ELR (cell line): ENCODE measurements around the gene BSDC1.
"Not testable (repeated sequence)": the region's sequence is repeated elsewhere in the genome, so short reads cannot be mapped to it uniquely, and the experiment has no call there.

Experiments used
- DNase-seq: peaks from one replicate; pipeline ENCODE4 v3.0.0-alpha.2; 2015; ENCODE audit warnings: low read depth

The BSDC1 gene

DNA sequence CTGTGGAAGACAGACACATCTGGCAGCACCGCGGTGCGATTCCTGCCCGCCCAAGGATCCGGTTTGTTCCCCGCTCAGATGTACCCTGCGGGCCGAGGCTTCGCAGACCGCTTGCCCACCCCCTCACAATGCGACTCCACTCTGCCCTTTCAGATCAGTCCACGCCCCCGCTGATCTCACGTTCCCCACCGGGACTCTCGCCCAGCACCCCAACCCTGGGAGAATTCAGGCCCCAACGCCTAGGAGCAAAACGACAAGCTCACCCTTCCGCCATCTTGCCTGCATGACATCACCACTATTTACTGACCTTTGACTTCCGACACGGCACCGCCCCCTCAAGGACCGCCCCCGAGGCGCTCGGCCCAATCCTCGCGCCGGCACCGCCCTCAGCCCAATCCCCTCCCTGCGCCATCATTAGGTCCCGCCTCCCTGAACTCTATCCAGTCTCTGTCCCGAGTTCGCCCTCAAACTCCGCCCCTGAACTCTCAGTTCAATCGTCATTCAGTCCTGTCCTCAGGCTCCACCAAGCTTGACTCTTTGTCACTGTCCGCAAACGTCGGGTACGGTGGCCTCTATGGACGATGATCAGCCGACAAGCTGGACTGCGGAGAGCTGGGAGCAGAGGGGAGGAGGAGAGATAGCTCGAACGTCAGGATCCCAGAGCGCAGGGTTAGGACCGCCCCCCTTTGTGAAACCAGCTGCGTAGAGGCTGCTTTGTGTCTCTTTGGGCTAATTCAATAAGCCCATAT is at the start of gene BSDC1:
BSDC1 (minus strand) TSS at position 301 of the 749 bp plus-strand sequence; CDS start at position 274, 27 bp downstream.
- peak; percentile 99 for DNase-seq

DNA sequence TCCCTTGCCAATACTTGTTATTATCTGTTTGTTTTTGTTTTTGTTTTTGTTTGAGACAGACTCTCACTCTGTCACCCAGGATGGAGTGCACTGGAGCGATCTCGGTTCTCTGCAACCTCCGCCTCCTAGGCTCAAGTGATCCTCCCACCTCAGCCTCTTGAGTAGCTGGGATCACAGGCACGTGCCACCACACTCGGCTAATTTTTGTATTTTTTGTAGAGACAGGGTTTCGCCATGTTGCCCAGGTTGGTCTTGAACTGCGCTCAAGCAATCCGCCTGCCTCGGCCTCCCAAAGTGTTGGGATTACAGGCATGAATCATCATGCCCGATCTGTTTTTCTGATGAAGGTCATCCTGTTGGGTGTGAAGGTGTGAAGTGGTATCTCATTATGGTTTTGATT is 47.2 kb upstream of the BSDC1 start:
- not testable (repeated sequence) for DNase-seq

GRCh38 chr1:32438777-32439176 is 44.5 kb upstream of the BSDC1 start:
- not testable (repeated sequence) for DNase-seq

DNA sequence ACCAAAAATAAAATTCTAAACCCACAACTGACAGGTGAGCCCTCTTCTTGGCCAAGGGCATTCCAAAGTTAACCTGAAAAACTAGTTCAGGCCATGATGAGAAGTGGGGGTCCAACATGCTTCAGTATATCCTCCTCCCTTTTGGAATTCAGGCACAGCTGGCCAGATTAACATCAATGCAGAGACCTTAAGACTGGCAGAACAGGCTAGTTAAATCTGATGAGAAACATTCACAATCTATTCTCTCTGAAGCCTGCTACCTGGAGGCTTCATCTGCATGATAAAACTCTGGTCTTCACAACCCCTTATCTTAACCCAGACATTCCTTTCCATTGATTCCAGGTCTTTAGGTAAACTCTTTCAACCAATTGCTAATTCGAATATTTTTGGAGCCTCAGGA is 43.9 kb upstream of the BSDC1 start:
- no peak for DNase-seq

GRCh38 chr1:32431736-32432400 is 37.6 kb upstream of the BSDC1 start:
- no peak for DNase-seq

GRCh38 chr1:32427264-32427963 is 33.2 kb upstream of the BSDC1 start:
- DNase-seq = no peak

- DNase-seq = peak; percentile 13
These were observed 32.4 kb upstream of the BSDC1 start for GRCh38 chr1:32426489-32427255.

- DNase-seq = no peak
These were observed 27.5 kb upstream of the BSDC1 start for GRCh38 chr1:32421775-32422174.

- DNase-seq = no peak
These were observed 20.1 kb upstream of the BSDC1 start for GRCh38 chr1:32414186-32414886.

DNA sequence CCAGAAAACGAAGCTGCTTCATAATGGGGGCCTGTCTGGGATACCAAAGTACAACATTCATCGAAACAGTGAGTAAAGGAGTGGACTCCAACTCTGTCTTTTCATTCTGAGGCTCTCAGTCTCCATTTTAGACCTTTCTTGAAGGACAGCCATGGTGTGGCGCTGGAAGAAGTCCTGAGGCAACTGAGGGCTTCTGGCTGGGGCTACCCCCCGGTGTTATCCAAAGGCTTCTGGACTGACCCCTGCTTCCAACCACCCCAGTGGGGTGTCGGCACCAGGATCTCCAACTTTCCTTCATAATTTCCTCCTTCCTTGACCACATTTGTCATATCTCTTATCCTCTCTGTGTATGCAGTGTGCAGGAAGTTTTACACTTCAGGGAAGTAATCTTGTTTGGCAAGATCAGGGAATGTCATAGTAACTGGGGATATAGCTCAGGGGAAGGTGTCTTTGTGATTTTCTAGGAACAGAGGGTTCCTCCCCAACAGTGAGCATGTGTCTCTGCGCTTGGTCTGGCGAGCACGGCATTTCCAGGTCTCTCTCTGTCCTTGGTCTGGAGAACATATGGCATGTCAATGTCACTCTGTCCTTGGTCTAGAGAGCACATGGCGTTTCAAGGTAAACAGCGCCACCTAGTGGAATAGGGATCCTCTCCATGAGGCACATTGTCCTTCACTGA is 19.4 kb upstream of the BSDC1 start:
- DNase-seq = peak; percentile 85

GRCh38 chr1:32411261-32411660 is 17.0 kb upstream of the BSDC1 start:
- no peak for DNase-seq

DNA sequence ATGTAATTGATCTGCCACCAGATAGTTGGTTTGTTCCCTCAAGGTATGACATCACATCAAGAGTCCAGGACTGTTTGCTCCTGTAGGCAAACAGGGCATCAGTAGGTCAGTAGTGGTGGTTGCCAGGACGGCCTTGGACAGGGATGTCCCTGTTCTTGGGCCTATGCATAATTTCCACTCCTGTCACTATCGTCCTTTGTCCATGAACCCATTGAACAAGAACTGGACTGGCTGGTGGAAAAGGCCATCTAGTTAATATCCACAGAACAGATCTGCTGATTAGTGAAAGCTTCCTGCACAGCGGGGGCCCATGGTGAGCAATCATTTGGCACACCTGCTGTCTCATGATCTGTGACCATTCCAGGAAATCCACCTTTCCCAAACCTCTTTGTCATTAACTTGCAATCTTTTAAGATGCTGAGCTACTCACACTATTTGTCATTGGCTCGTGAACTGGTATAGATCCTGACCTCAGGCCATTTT is 12.4 kb upstream of the BSDC1 start:
- DNase-seq = no peak

GRCh38 chr1:32405672-32406467 is 11.6 kb upstream of the BSDC1 start:
- no peak for DNase-seq

DNA sequence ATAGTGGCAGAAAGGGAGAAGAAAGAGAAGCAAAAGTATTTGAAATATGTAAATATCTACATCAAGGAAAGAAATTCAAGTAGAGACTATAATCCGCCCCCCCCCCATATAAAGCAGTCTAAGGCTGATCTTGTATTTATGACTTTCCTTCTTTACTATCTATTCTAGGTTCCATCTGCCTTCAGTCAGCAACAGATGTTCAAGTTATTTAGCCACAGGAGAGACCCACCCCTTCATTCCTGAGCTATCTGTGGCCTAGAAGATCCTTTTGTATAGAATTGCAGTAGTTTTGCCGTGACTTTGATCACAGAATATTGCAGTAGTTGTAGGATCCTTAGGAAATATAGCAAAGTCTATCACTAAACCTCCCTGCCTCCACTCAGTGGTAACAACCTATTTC is 10.7 kb upstream of the BSDC1 start:
- DNase-seq = no peak

DNA sequence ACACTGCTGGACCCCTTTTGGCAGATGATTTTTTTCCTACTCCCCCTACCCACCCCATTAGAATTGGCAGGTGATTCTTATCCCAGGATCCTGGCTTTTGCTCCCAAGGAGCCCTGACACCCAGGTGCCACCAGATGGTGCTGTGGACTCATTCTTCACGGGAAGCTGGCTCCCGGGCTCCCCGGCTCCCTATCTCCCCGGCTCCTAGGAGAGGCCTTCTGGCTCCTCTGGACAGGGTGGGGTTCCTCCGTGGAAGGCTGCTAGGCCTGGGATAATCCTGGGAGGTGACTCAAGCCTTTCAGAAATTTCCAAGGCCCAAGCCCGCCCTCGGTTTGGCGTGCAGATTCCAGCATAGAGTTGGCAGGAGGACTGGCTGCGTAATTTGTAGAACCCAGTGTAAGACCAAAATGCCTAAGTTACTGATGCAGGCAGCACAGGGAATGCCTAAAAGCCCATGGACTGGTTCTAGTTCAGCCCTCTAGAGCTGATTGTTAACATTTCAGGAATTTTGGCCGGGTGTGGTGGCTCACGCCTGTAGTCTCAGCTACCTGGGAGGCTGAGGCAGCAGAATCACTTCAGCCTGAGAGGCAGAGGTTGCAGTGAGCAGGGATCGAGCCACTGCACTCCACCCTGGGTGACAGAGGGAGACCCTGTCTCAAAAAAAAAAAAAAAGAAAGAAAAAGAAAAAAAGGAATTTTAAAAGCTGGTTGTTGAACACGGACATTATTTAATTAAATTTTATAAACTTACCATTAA is 6.8 kb upstream of the BSDC1 start:
- peak; percentile 92 for DNase-seq

- no peak for DNase-seq
These were observed 5.6 kb upstream of the BSDC1 start for GRCh38 chr1:32399843-32400242.

DNA sequence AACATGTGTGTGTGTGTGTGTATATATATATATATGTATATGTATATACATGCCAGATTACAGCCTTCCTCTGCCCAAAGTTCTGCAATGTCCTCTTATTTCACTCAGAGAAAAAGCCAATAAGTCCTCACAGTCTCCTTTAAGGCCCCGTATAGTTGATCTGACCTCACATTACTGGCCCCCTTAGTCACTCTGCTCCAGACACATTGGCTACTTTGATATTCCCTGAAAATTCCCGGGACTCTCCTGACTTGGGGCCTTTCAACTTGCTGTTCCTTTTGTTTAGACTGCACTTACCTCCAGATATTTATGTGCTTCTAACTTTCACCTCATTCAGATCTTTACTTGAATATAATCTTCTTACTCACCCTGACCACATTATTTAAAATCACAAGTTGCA is 4.2 kb upstream of the BSDC1 start:
- peak; percentile 72 for DNase-seq

DNA sequence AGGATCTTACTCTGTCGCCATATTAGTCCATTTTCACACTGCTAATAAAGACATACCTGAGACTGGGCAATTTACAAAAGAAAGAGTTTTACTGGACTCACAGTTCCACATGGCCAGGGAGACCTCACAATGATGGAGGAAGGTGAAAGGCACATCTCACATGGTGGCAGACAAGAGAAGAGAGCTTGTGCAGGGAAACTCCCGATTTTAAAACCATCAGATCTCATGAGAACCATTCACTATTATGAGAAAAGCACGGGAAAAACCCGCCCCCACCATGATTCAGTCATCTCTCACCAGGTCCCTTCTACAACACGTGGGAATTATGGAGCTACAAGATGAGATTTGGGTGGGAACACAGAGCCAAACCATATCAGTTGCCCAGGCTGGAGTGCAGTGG is 2.3 kb upstream of the BSDC1 start:
- DNase-seq = peak; percentile 8

DNA sequence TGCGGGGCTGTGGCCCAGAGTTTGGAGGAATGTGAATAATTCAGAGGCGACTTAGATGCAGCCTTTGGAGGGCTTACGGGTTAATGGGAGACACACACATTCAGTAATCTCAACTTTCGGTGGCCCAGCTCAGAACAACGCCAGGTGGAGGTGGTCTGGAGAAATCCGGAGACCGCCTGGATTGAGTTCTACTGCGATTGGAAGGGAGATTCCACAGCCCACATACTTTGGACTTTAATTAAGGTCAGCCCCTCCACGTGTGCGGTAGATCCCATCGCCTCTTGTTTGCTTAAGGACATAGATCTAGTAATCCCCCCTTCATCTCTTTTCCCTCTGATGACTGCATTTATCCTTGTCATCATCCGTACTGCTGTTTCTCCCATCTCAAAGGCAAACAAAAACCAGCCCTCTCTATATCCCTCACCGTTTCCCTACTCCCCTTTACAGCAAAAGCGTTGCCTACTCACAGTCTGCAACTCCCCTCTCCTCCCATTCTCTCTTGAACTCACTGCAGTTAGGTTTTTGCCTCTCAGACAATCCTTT is 720 bp upstream of the BSDC1 start:
- peak; percentile 29 for DNase-seq
